AG09309 (cell line): ENCODE data around the gene LYZL1.

Experiments
- DNase-seq: peaks from one replicate; pipeline ENCODE4 v3.0.0-alpha.2; 2010; ENCODE audit warnings: low read depth
- H3K4me3 ChIP-seq: 2 replicates; pipeline ENCODE4 v1.5.1; 2011; ENCODE audit warnings: mild to moderate bottlenecking, low read depth, low read length, moderate library complexity; ENCODE audit not compliant: control insufficient read depth
- CTCF ChIP-seq: IDR thresholded peaks from 2 replicates; pipeline ENCODE4 v1.5.1; 2011; ENCODE audit warnings: mild to moderate bottlenecking, low read depth, low read length, inconsistent platforms; ENCODE audit not compliant: insufficient read depth, control insufficient read depth; ENCODE audit errors: missing control alignments

The LYZL1 gene

GRCh38 chr10:29271877-29272276, 17.0 kb upstream of the LYZL1 start:
- DNase-seq: no peak
- H3K4me3 ChIP-seq: no peak overlapping the region
- no peak for TF ChIP-seq CTCF

GRCh38 chr10:29273478-29273877, 15.4 kb upstream of the LYZL1 start:
- TF ChIP-seq CTCF: no peak
- no peak for DNase-seq
- no peak overlapping the region for H3K4me3 ChIP-seq

- no peak overlapping the region for H3K4me3 ChIP-seq
- DNase-seq: no peak
- TF ChIP-seq CTCF: no peak
Observed at GRCh38 chr10:29276251-29276850, 12.5 kb upstream of the LYZL1 start.

GRCh38 chr10:29277296-29277695, 11.6 kb upstream of the LYZL1 start:
- no peak overlapping the region for H3K4me3 ChIP-seq
- TF ChIP-seq CTCF: no peak
- DNase-seq: no peak

- no peak overlapping the region for H3K4me3 ChIP-seq
- no peak for DNase-seq
- TF ChIP-seq CTCF: no peak
Observed at GRCh38 chr10:29279779-29280487, 8.9 kb upstream of the LYZL1 start.

- DNase-seq: no peak
- H3K4me3 ChIP-seq: no peak overlapping the region
- TF ChIP-seq CTCF: no peak
Observed at GRCh38 chr10:29280488-29280840, 8.4 kb upstream of the LYZL1 start.
